Endothelial cell (in vitro differentiated cells): ENCODE measurements around the gene MBOAT1. TPM values are rescaled to one million over a fixed set of nuclear protein-coding genes. Genes with fewer than 3 reads are reported as not detected.

Source experiments
- DNase-seq: peaks from one replicate; pipeline ENCODE4 v3.0.0; 2021; ENCODE audit warnings: low spot score
- H3K27ac Mint-ChIP-seq: one replicate; pipeline ENCODE4 v1.8.0; 2021; ENCODE audit warnings: mixed read lengths, inconsistent platforms; ENCODE audit not compliant: unreplicated experiment
- H3K27me3 Mint-ChIP-seq: one replicate; pipeline ENCODE4 v1.8.0; 2021; ENCODE audit warnings: mild to moderate bottlenecking, moderate library complexity, mixed read lengths, inconsistent platforms; ENCODE audit not compliant: unreplicated experiment
- H3K36me3 Mint-ChIP-seq: one replicate; pipeline ENCODE4 v1.8.0; 2021; ENCODE audit warnings: mild to moderate bottlenecking, low read depth, mixed read lengths, inconsistent platforms; ENCODE audit not compliant: unreplicated experiment
- H3K4me1 Mint-ChIP-seq: one replicate; pipeline ENCODE4 v1.8.0; 2021; ENCODE audit warnings: mild to moderate bottlenecking, mixed read lengths, inconsistent platforms; ENCODE audit not compliant: unreplicated experiment
- H3K4me3 Mint-ChIP-seq: one replicate; pipeline ENCODE4 v1.8.0; 2021; ENCODE audit warnings: mild to moderate bottlenecking, mixed read lengths, inconsistent platforms; ENCODE audit not compliant: unreplicated experiment
- H3K9me3 Mint-ChIP-seq: one replicate; pipeline ENCODE4 v1.8.0; 2021; ENCODE audit warnings: mixed read lengths, inconsistent platforms; ENCODE audit not compliant: unreplicated experiment
- CTCF ChIP-seq: fragments of 200-600 bp; sonication (generic); IDR thresholded peaks from one replicate; pipeline ENCODE4 v1.5.0; 2021; ENCODE audit warnings: antibody characterized with exemption; ENCODE audit not compliant: unreplicated experiment
- total RNA-seq: library from RNA; stranded (reverse); fragmentation: NEBNext Ultra II Directional; extraction: Animal tissue kit (Norgen Biotek cat#: 25700); gene quantifications from one replicate; pipeline ENCODE4 v1.2.1, GENCODE V29; 2021; ENCODE audit not compliant: unreplicated experiment

MBOAT1 gene
- total RNA-seq, 1 donor from 2014 or later: 10.7 TPM

GRCh38 chr6:20135677-20136268 lies 76.5 kb downstream of the MBOAT1 start:
- H3K4me3 Mint-ChIP-seq: no peak overlapping the region
- no peak overlapping the region for H3K27ac Mint-ChIP-seq
- H3K9me3 Mint-ChIP-seq: no peaks in the 10 kb centered on the region
- peaks cover 29% of the 10 kb centered on the region for H3K4me1 Mint-ChIP-seq
- no peak for TF ChIP-seq CTCF
- no peaks in the 10 kb centered on the region for H3K36me3 Mint-ChIP-seq
- no peak for DNase-seq
- peaks cover 2% of the 10 kb centered on the region for H3K27me3 Mint-ChIP-seq

DNA sequence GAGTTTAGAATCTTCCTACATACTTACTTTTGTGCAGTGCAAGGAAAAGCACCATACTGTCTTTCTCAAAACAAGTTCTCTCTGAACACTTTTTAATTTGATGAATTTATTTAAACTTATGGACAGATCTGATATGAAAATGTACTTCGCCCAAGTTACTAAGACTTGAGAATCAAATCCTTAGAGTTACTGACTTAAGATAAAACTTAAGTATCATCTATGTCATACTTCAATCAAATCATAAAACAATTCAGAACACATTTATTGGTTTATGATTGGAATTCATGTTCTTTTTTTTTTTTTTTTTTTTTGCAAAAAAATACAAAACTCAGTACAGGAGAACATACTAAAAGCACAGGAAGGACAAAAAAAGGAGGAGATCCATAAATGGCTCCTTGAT lies 77.7 kb downstream of the MBOAT1 start:
- no peak for DNase-seq
- H3K9me3 Mint-ChIP-seq: no peaks in the 10 kb centered on the region
- H3K27me3 Mint-ChIP-seq: no peaks in the 10 kb centered on the region
- H3K4me3 Mint-ChIP-seq: no peak overlapping the region
- H3K4me1 Mint-ChIP-seq: peaks cover 25% of the 10 kb centered on the region
- no peaks in the 10 kb centered on the region for H3K36me3 Mint-ChIP-seq
- TF ChIP-seq CTCF: no peak
- H3K27ac Mint-ChIP-seq: no peak overlapping the region

GRCh38 chr6:20129290-20130088 lies 82.8 kb downstream of the MBOAT1 start:
- H3K4me3 Mint-ChIP-seq: no peak overlapping the region

DNA sequence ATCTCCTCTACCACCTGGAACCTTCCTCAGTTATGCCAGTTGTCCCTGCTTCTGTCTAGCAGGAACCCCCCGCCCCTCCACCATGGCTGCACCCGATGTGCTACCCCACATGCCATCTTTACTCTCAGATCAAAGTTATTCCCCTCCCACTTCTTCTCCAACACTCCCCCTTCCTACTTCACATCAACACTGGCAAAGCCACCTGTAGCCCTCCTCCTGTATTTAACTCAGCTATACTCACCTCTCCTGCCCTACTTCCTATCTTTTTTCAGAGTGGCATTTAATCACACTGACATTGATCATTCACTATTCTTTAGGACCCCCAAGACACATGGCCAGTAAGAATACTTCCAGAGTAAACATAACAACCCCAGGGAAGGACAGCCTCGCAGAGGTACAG lies 84.3 kb downstream of the MBOAT1 start:
- TF ChIP-seq CTCF: no peak
- Mint-ChIP-seq H3K4me3 (no peak overlapping the region), H3K4me1 (peaks cover 5% of the 10 kb centered on the region), H3K27ac (no peak overlapping the region), H3K36me3 (no peaks in the 10 kb centered on the region), H3K9me3 (no peaks in the 10 kb centered on the region), H3K27me3 (no peaks in the 10 kb centered on the region)
- no peak for DNase-seq

More at GRCh38 chr6:20129290-20130088, 82.8 kb downstream of the MBOAT1 start:
- no peaks in the 10 kb centered on the region for H3K9me3 Mint-ChIP-seq
- TF ChIP-seq CTCF: no peak
- H3K4me1 Mint-ChIP-seq: peaks cover 7% of the 10 kb centered on the region
- no peak overlapping the region for H3K27ac Mint-ChIP-seq
- H3K36me3 Mint-ChIP-seq: no peaks in the 10 kb centered on the region
- no peaks in the 10 kb centered on the region for H3K27me3 Mint-ChIP-seq
- no peak for DNase-seq
